ENCODE data around the gene NACAD. TPM values are rescaled to one million over a fixed set of nuclear protein-coding genes. Genes with fewer than 3 reads are reported as not detected.

The NACAD gene
- total RNA-seq, 8 experiments from 2014 or later: 2.9 to 19.8 (median 11.6) TPM

DNA sequence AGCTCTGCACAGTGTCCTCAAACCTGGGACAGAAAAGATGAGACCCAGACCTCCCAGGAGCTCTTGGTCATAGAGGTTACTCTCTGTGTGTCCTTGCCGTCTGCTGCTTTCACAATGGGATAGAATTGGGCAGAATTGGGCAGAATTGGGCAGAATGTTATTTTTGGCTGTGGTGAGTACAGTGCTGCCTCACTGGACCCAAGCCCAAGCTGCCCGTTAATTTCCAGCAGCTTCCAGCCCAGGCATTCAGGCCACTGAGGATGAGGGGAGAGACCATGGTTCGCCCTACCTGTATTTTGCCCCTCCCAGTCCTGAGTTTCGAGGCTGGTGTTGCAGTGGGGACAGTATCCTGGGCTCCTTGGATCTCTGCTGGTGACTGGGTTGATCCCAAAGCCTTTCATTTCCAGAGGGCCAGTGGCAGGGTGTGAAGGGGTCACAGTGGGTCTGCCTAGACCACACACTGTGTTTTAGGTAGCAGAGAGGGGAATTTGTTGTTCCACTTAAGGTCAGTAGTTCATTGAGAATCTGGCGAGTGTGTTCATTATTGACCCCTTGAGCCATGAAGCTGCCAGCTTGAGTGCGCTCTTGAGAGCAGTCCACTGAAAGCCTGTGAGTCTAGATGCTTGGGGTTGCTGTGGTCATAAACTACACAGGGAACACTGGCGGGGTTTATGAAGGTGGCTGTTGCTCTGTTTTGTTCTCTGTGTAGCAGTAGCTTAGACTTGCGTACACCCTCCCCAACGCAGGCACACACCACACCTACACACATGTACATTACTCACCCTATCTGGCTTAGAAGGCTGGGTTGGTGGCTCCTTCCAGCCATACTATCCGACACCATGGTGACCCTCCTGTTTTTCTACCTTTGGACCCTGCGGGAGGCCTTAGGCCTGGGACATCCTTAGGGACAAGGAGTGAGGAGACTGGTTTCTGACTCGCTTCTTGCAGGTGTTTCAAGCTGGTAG lies 23.5 kb downstream of the NACAD start:
- no peak overlapping the region for H3K27ac ChIP-seq
- WGBS, 10 experiments: 90 to 100% (median 100%) methylated on average over 1 to 7 of the region's 12 CpGs
- H3K4me1 ChIP-seq (replicated peaks in 1 of 2): no peaks in the 10 kb centered on the region
- no peak for ATAC-seq (replicated peaks in 6 of 8)
- in situ Hi-C loops (cut with MboI; ENCODE audit: low pct_unique_long_range_greater_than_20kb in 2 of 9, low sequenced_read_pairs in 9 of 9, unreplicated experiment in 9 of 9): no loop called here
- no peak overlapping the region for H3K4me3 ChIP-seq

DNA sequence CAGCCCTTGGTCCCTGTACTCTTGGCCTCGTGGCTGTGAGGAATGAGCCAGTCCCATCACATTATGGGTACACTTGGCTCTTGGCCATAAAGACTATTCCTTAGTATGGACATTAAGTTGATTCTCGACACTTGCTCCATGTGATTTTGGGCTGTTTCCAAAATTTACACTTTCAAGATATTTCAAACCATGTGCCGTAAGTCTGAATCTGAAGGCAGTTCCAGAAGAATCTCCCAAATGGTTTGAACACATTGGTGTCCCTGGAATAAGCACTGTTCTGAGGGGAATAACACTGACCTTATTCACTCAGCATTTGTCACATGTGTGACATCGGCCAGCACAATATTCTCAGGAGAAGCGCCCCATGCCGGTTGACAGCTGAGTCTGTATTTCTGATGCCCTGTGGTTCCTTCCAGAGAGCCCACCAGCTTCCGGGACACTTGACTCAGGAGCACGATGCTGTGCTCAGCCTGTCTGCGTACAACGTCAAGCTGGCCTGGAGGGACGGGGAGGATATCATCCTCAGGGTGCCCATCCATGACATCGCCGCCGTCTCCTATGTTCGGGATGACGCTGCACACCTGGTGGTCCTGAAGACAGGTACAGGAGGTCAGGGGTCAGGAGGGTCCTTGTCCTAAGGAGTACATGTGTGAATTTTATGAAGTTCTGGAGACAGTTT lies 24.6 kb downstream of the NACAD start:
- 70 to 100% (median 86%) methylated on average over 1 to 13 of the region's 16 CpGs; no CpG with 5 or more reads in 1 of the 10 experiments for WGBS, 10 experiments
- no peak overlapping the region for H3K27ac ChIP-seq

DNA sequence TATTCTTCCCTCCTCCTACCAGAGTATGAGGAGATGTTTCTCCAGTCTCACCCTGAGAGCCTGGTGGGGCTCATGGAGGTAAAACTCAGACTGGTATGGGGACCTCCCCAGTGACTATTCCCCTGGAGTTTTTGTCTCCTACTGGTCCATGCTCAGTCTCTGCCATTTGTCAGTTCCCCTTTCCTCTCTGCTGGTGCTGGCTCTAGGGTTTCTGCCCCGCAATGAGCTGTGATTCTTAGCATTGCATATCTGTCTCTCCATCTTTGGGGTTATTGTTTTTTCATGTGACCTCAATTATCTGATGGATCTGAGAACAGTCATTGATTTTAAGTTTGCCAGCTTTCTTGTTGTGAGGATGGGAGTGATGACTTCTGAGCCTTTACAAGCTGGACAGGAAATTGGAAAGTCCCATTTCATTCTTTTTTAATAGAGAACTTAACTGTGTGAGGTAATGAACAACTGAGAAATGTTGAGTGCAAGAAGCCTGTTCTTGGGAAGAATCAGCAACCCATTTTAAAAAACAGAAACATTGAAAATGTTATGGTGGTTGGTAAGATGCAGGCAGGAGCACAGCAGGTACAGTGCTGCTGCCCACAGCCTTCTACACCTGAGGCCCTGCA lies 26.9 kb downstream of the NACAD start:
- H3K4me3 ChIP-seq: no peak overlapping the region
- ATAC-seq (replicated peaks in 6 of 8): no peak
- in situ Hi-C loops (cut with MboI; ENCODE audit: low pct_unique_long_range_greater_than_20kb in 2 of 9, low sequenced_read_pairs in 9 of 9, unreplicated experiment in 9 of 9): no loop called here
- no peaks in the 10 kb centered on the region for H3K4me1 ChIP-seq (replicated peaks in 1 of 2)
- 80 to 100% (median 100%) methylated on average over 1 of the region's 1 CpG; no CpG with 5 or more reads in 4 of the 10 experiments for WGBS, 10 experiments
- H3K27ac ChIP-seq: no peak overlapping the region

More for the DNA sequence above, 24.6 kb downstream of the NACAD start:
- no peaks in the 10 kb centered on the region for H3K4me1 ChIP-seq (replicated peaks in 1 of 2)
- in situ Hi-C loops (cut with MboI; ENCODE audit: low pct_unique_long_range_greater_than_20kb in 2 of 9, low sequenced_read_pairs in 9 of 9, unreplicated experiment in 9 of 9): no loop called here
- H3K4me3 ChIP-seq: no peak overlapping the region
- ATAC-seq (replicated peaks in 6 of 8): no peak

DNA sequence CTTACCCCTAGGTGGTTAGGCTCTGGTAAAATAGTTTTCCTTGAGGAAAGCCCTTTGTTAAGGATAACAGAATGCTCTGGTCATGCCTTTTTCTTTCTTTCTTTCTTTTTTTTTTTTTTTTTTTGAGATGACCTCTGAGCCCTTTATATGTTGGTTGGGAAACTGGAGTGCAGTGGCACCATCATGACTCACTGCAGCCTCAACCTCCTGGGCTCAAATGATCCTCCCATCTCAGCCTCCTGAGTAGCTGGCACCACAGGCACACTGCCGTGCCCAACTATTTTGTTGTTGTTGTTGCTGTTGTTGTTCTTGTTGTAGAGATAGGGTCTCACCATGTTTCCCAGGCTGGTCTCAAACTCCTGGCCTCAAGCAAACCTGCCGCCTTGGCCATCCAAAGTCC lies 27.4 kb downstream of the NACAD start:
- 80 to 100% (median 100%) methylated on average over 1 to 2 of the region's 2 CpGs; no CpG with 5 or more reads in 2 of the 10 experiments for WGBS, 10 experiments
- no peaks in the 10 kb centered on the region for H3K4me1 ChIP-seq (replicated peaks in 1 of 2)
- in situ Hi-C loops (cut with MboI; ENCODE audit: low pct_unique_long_range_greater_than_20kb in 2 of 9, low sequenced_read_pairs in 9 of 9, unreplicated experiment in 9 of 9): no loop called here
- no peak overlapping the region for H3K4me3 ChIP-seq
- no peak overlapping the region for H3K27ac ChIP-seq
- no peak for ATAC-seq (replicated peaks in 6 of 8)

DNA sequence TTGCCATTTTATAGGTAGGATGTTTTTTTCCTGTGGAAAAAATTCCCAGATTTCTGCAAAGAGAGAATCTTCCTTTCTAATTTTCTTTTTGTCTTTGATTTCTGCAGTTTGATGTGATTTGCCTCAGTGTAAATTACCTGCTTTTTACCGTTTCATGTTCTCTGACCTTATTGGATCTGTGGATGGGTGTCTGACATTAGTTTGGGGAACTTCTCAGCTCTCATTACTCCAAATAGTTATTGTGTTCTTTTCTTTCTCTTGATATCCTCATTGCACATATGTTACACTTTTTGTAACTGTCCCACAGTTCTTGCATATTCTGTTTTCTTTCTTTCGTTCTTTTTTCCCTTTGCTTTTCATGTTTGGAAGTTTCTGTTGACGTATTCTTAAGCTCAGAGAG lies 28.5 kb downstream of the NACAD start:
- in situ Hi-C loops (cut with MboI; ENCODE audit: low pct_unique_long_range_greater_than_20kb in 2 of 9, low sequenced_read_pairs in 9 of 9, unreplicated experiment in 9 of 9): no loop called here
- H3K4me3 ChIP-seq: no peak overlapping the region
- no peak for ATAC-seq (replicated peaks in 6 of 8)
- H3K4me1 ChIP-seq (replicated peaks in 1 of 2): no peaks in the 10 kb centered on the region
- no peak overlapping the region for H3K27ac ChIP-seq
- 20 to 97% (median 95%) methylated on average over 1 to 3 of the region's 3 CpGs for WGBS, 10 experiments

DNA sequence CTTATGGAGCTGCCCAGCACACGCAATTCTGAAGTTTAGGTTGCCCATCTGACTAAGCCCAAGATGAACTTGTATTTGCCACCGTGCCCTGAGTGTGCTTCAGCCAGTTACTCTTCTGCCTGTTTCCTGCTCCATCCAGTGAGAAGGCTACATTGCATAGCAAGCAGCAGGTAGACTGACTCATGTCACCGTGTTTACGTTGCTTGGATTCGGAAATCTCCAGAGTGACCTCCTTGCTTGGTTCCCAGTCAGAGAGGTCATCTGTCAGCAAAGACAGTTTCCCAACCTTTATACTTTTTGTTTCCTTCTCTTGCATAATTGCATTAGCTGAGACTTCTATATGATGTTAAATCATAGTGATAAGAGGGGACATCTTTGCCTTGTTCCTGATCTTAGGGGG lies 30.9 kb downstream of the NACAD start:
- Histone ChIP-seq H3K4me3 (no peak overlapping the region), H3K4me1 (replicated peaks in 1 of 2) (no peaks in the 10 kb centered on the region), H3K27ac (no peak overlapping the region)
- ATAC-seq (replicated peaks in 6 of 8): no peak
- WGBS, 10 experiments: 60 to 100% (median 95%) methylated on average over 1 to 5 of the region's 5 CpGs; no CpG with 5 or more reads in 1 of the 10 experiments
- in situ Hi-C loops (cut with MboI; ENCODE audit: low pct_unique_long_range_greater_than_20kb in 2 of 9, low sequenced_read_pairs in 9 of 9, unreplicated experiment in 9 of 9): no loop called here

DNA sequence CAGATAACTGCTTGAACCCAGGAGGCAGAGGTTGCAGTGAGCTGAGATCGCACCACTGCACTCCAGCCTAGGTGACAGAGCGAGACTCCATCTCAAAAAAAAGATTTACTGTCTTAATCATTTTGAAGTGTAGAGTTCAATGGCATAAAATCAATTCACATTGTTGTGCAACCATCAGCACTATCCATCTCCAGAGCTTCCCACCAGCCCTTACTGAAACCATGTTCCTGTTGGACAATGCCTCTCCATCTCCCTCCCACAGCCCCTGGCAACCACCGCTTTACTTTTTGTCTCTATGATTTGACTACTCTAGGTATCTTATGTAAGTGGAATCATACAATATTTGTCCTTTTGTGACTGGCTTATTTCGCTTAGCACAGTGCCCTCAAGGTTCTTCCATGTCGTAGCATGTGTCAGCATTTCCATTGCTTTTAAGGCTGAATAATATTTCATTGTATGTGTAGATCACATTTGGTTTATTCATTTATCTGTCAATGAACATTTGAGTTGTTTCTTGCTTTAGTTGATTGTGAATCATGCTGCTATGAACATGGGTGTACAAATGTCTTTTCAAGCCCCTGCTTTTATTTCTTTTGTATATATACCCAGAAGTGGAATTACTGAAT lies 33.1 kb downstream of the NACAD start:
- no peak for ATAC-seq (replicated peaks in 6 of 8)
- Histone ChIP-seq H3K4me1 (replicated peaks in 1 of 2) (no peaks in the 10 kb centered on the region), H3K4me3 (no peak overlapping the region), H3K27ac (no peak overlapping the region)
- WGBS, 10 experiments: 92 to 100% (median 99%) methylated on average over 2 to 4 of the region's 5 CpGs; no CpG with 5 or more reads in 2 of the 10 experiments
- in situ Hi-C loops (cut with MboI; ENCODE audit: low pct_unique_long_range_greater_than_20kb in 2 of 9, low sequenced_read_pairs in 9 of 9, unreplicated experiment in 9 of 9): no loop called here

DNA sequence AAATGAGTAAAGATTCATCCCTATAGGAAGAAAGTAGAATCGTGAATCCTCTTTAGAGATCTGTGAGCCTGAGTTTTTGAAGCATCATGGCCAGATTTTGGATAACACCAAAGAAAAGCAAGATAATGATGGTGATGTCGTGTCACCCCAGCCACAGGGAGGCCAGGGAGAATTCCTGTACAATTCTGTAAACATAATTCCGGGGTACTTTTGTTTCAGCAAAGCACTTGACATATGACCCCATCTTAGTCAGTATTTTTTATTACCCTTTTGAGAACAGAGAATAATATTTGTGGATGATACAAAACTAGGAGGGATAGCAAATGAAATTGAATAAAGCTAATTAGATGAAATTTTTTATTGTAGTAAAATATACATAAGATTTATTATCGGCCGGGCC lies 33.8 kb downstream of the NACAD start:
- H3K27ac ChIP-seq: no peak overlapping the region
- ATAC-seq (replicated peaks in 6 of 8): no peak
- H3K4me1 ChIP-seq (replicated peaks in 1 of 2): no peaks in the 10 kb centered on the region
- WGBS, 10 experiments: 85 to 100% (median 92%) methylated on average over 1 to 5 of the region's 5 CpGs
- no peak overlapping the region for H3K4me3 ChIP-seq
- in situ Hi-C loops (cut with MboI; ENCODE audit: low pct_unique_long_range_greater_than_20kb in 2 of 9, low sequenced_read_pairs in 9 of 9, unreplicated experiment in 9 of 9): no loop called here

DNA sequence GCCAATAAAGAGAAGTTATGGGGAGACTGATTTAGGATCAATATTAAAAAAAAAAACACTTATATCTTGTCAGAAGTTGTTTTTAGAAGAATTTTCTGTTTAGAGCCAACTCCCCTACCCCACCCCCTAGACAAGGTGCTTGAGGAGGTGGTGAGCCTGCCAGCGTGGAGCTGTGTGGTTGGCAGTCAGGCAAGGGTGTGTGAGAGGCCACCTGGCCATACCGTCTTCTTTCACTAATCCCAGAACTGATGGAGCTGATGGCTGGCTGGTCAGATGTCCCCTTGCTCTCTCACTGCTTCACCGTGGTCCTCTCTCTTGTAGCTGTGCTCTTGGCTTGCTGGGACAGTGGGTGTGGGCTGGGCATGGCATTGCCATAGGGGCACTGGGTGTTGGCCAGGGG lies 34.3 kb downstream of the NACAD start:
- ATAC-seq (replicated peaks in 6 of 8): no peak
- H3K4me3 ChIP-seq: no peak overlapping the region
- whole genome bisulfite sequencing, 10 experiments: 83 to 100% (median 100%) methylated on average over 1 to 2 of the region's 3 CpGs; no CpG with 5 or more reads in 7 of the 10 experiments

DNA sequence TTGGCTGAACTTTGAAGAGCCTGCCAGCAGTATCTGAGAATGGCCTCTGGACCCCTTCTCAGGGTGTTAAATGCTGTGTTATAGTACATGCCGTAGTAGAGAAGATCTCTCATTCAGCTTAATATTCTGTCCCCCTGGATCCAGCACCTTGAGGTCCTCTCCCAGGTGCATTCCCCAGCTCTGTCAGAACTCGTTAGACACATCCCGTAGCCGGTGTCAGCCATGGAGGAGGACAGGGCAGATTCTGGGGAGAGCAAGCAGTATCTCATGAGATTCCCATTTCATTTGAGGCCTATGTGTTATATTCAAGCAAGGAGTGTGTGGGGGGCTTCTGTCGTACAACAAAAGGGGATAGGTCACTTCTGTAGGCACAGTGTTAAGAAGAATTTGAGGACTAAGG lies 34.8 kb downstream of the NACAD start:
- Histone ChIP-seq H3K4me1 (replicated peaks in 1 of 2) (no peaks in the 10 kb centered on the region), H3K4me3 (no peak overlapping the region), H3K27ac (no peak overlapping the region)
- no peak for ATAC-seq (replicated peaks in 6 of 8)
- in situ Hi-C loops (cut with MboI; ENCODE audit: low pct_unique_long_range_greater_than_20kb in 2 of 9, low sequenced_read_pairs in 9 of 9, unreplicated experiment in 9 of 9): no loop called here
- WGBS, 10 experiments: 86 to 100% (median 99%) methylated on average over 1 to 5 of the region's 5 CpGs; no CpG with 5 or more reads in 2 of the 10 experiments

More for the DNA sequence above, 34.3 kb downstream of the NACAD start:
- in situ Hi-C loops (cut with MboI; ENCODE audit: low pct_unique_long_range_greater_than_20kb in 2 of 9, low sequenced_read_pairs in 9 of 9, unreplicated experiment in 9 of 9): no loop called here
- Histone ChIP-seq H3K4me1 (replicated peaks in 1 of 2) (no peaks in the 10 kb centered on the region), H3K27ac (no peak overlapping the region)

DNA sequence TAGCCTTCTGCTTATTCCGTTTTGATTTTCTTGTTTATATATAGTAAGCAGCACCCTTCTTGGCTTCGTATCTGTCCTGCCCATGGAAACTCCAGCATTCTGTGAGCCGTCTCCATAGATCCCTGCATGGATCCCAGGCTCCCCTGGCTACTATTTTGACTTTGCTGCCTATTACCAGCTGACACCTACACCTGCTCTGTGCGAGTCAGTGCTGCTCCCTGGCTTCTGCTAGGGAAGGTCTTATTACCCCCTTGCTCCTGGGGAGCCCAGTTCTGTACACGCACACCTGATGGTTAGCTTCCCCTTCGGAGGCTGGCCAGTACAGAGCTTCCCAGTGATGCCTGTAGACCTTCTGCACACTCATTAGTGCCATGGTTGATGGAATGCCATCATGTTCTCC lies 35.4 kb downstream of the NACAD start:
- in situ Hi-C loops (cut with MboI; ENCODE audit: low pct_unique_long_range_greater_than_20kb in 2 of 9, low sequenced_read_pairs in 9 of 9, unreplicated experiment in 9 of 9): no loop called here
- no peak overlapping the region for H3K4me3 ChIP-seq
- 67 to 100% (median 94%) methylated on average over 1 to 6 of the region's 6 CpGs; no CpG with 5 or more reads in 2 of the 10 experiments for WGBS, 10 experiments

DNA sequence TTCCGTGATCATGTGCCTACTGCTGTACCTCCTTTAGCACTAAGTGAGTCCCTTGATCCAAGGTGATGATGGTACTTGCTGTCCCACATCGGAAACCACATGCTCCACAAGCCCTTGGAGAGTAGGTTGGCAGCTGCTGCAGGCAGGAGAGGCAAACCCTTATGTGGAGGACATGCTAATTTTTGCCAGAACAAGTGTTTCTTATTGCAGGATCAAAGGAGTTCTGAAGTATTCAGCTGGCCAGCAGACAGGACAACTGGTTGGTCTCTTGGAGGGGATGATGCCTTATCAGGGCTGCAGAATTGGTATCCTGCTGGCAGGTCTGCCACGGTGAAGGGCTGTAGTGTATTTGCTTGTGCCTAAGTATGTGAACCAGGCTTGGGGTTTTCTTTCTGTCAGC lies 36.8 kb downstream of the NACAD start:
- Histone ChIP-seq H3K4me3 (no peak overlapping the region), H3K27ac (no peak overlapping the region), H3K4me1 (replicated peaks in 1 of 2) (no peaks in the 10 kb centered on the region)
- in situ Hi-C loops (cut with MboI; ENCODE audit: low pct_unique_long_range_greater_than_20kb in 2 of 9, low sequenced_read_pairs in 9 of 9, unreplicated experiment in 9 of 9): no loop called here
- peak in 1 of 8 experiments; percentile 24 for ATAC-seq (replicated peaks in 6 of 8)
- WGBS, 10 experiments: 60% methylated on average over 1 of the region's 3 CpGs; no CpG with 5 or more reads in 8 of the 10 experiments

More for the DNA sequence above, 35.4 kb downstream of the NACAD start:
- H3K27ac ChIP-seq: no peak overlapping the region
- ATAC-seq (replicated peaks in 6 of 8): peak in 1 of 8 experiments; percentile 22
- no peaks in the 10 kb centered on the region for H3K4me1 ChIP-seq (replicated peaks in 1 of 2)

All from motor neuron (in vitro differentiated cells).